DLD1 (cell line): ENCODE results near the gene TESK1.
"Not testable (repeated sequence)": the region's sequence is repeated elsewhere in the genome, so short reads cannot be mapped to it uniquely, and the experiment has no call there.

ENCODE experiments used
- in situ Hi-C: cut with HindIII; loops from 2 replicates; pipeline ENCODE4 v1.10.0; 2017; ENCODE audit warnings: low sequenced_read_pairs

TESK1 gene

GRCh38 chr9:35612843-35613242, 7.8 kb downstream of the TESK1 start:
- in situ Hi-C loops: no loop called here

- in situ Hi-C loops: no loop called here
Measured at GRCh38 chr9:35615981-35616680, 11.1 kb downstream of the TESK1 start.

GRCh38 chr9:35616681-35617459, 11.8 kb downstream of the TESK1 start:
- in situ Hi-C loops: no loop called here

- in situ Hi-C loops: no loop called here
Measured at GRCh38 chr9:35617548-35617947, 12.5 kb downstream of the TESK1 start.

- in situ Hi-C loops: no loop called here
Measured at GRCh38 chr9:35618325-35618727, 13.3 kb downstream of the TESK1 start, which contains the start of gene CD72. CD72 (minus strand) TSS chr9:35618413; CDS start chr9:35618303, 110 bp downstream.

GRCh38 chr9:35618854-35619799, 14.1 kb downstream of the TESK1 start:
- in situ Hi-C loops: no loop called here

GRCh38 chr9:35619800-35620158, 14.7 kb downstream of the TESK1 start:
- in situ Hi-C loops: no loop called here

- in situ Hi-C loops: no loop called here
Measured at GRCh38 chr9:35627575-35627974, 22.5 kb downstream of the TESK1 start.

- in situ Hi-C loops: no loop called here
Measured at GRCh38 chr9:35628389-35628991, 23.4 kb downstream of the TESK1 start.

- in situ Hi-C loops: no loop called here
Measured at GRCh38 chr9:35629597-35629996, 24.5 kb downstream of the TESK1 start.

GRCh38 chr9:35635730-35636129, 30.7 kb downstream of the TESK1 start:
- in situ Hi-C loops: no loop called here

- in situ Hi-C loops: no loop called here
Measured at GRCh38 chr9:35636135-35636876, 31.2 kb downstream of the TESK1 start.

GRCh38 chr9:35636877-35637246, 31.8 kb downstream of the TESK1 start:
- in situ Hi-C loops: not testable (repeated sequence)

- in situ Hi-C loops: not testable (repeated sequence)
Measured at GRCh38 chr9:35637427-35637955, 32.4 kb downstream of the TESK1 start.

GRCh38 chr9:35638751-35639150, 33.7 kb downstream of the TESK1 start:
- in situ Hi-C loops: not testable (repeated sequence)

- in situ Hi-C loops: not testable (repeated sequence)
Measured at GRCh38 chr9:35639225-35639624, 34.2 kb downstream of the TESK1 start.

- in situ Hi-C loops: no loop called here
Measured at GRCh38 chr9:35639631-35640030, 34.6 kb downstream of the TESK1 start.

GRCh38 chr9:35640431-35640830, 35.4 kb downstream of the TESK1 start:
- in situ Hi-C loops: not testable (repeated sequence)

GRCh38 chr9:35641478-35641877, 36.4 kb downstream of the TESK1 start:
- in situ Hi-C loops: not testable (repeated sequence)

GRCh38 chr9:35643046-35643445, 38.0 kb downstream of the TESK1 start:
- in situ Hi-C loops: no loop called here
